MCF 10A (cell line): Measurements from ENCODE around the gene HMCES. TPM values are rescaled to one million over a fixed set of nuclear protein-coding genes. Genes with fewer than 3 reads are reported as not detected.
A peak's percentile ranks its signal among the peaks of the same experiment; 100 is the strongest.

Experiments used
- BruUV-seq: library from RNA; stranded (reverse); fragments of 400-500 nt; replicated peaks from 2 replicates; lab custom pipeline; 2021; lab: Mats Ljungman, UMichigan
- CTCF ChIA-PET: fragments of 300-600 bp; sonication (Branson Sonifier 250); formaldehyde crosslinking; extraction: SDS; loops from one replicate; lab custom pipeline; 2021; ENCODE audit warnings: antibody characterized with exemption, inconsistent platforms; lab: Yijun Ruan, JAX
- POLR2A ChIA-PET: fragments of 300-600, 350-650 bp; sonication (Branson Sonifier 250); formaldehyde crosslinking; extraction: SDS; loops from one replicate; lab custom pipeline; 2020; ENCODE audit warnings: antibody characterized with exemption, inconsistent platforms; lab: Yijun Ruan, JAX
- DNase-seq: peaks from one replicate; pipeline ENCODE4 v3.0.0-alpha.2; 2018; ENCODE audit not compliant: unreplicated experiment
- H3K27ac Mint-ChIP-seq: one replicate; pipeline ENCODE4 v1.8.0; 2022; ENCODE audit warnings: mild to moderate bottlenecking, low read depth, mixed read lengths; ENCODE audit not compliant: unreplicated experiment
- H3K27me3 Mint-ChIP-seq: one replicate; pipeline ENCODE4 v1.8.0; 2022; ENCODE audit warnings: mixed read lengths; ENCODE audit not compliant: insufficient read depth, unreplicated experiment
- H3K36me3 Mint-ChIP-seq: one replicate; pipeline ENCODE4 v1.8.0; 2022; ENCODE audit warnings: mild to moderate bottlenecking, moderate library complexity, mixed read lengths; ENCODE audit not compliant: insufficient read depth, unreplicated experiment
- H3K4me1 Mint-ChIP-seq: one replicate; pipeline ENCODE4 v1.8.0; 2022; ENCODE audit warnings: mixed read lengths; ENCODE audit not compliant: insufficient read depth, unreplicated experiment
- H3K4me3 Mint-ChIP-seq: one replicate; pipeline ENCODE4 v1.8.0; 2022; ENCODE audit warnings: mild to moderate bottlenecking, moderate library complexity, mixed read lengths; ENCODE audit not compliant: unreplicated experiment
- H3K9me3 Mint-ChIP-seq: one replicate; pipeline ENCODE4 v1.8.0; 2022; ENCODE audit warnings: mixed read lengths; ENCODE audit not compliant: unreplicated experiment
- intact Hi-C: fragments of 100-400 bp; cut with micrococcal nuclease; formaldehyde crosslinking; loops from 2 replicates; pipeline ENCODE4 v1.14.1; 2022
- total RNA-seq: library from RNA; stranded (reverse); gene quantifications from 2 replicates; pipeline ENCODE4 v1.2.3, GENCODE V29; 2022
- TF ChIP-seq, protein P1 (sequence below): fragments of 200-600 bp; IDR thresholded peaks from one replicate; pipeline ENCODE4 v1.8.0; 2022; ENCODE audit warnings: antibody characterized with exemption, mild to moderate bottlenecking; ENCODE audit not compliant: unreplicated experiment

Gene HMCES
- total RNA-seq, 1 experiment from 2014 or later = 42.8 TPM

DNA sequence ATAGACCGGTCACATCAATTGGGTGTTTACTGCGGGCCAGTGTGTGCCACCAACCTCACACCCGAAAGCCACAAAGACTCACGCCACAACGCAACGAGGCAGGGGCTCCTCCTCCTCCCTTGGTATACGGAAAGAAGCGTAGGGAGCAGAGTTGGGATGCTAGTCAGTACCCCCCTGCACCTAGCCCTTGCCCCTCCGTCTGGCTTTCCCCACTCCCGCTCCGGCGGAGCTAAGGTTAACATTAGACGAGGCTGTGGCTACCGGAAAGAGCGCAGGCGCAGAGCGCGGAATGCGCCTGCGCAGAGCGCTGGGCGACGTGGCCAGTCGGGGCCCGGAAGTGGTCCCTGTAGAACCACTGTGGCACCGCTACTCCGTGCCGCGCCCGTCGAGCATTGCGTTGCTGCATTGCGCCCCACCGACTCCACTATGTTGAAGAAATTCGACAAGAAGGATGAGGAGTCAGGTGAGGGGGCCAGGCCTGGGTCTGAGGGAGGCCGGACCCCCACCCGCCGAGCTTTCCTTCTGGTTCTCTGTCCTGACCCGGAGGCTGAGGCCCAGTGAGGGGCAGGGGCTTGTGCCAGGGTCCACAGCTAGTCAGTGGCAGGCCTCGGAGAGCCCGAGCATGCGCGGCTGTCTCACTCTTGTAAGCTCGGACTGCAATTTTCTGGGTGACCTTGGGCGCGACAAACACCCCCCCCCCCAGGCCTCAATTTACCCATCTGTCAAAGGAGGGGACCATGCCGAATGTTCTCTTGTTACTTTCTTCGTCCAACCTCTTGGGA is 29.2 kb upstream of the HMCES start, which contains the start of gene COPG1:
Gene COPG1 (plus strand): TSS at position 323 of the 782 bp plus-strand sequence. CDS start 104 bp downstream, at position 427.
- POLR2A ChIA-PET = interaction anchor here (0.6 to 8.9 kb wide), 33 partner anchors 8 to 523 kb away, joined by 3 to 217 read pairs (median 6); partner anchors contain the start of genes CNBP, HMCES and RAB43
- TF ChIP-seq, protein P1, sequence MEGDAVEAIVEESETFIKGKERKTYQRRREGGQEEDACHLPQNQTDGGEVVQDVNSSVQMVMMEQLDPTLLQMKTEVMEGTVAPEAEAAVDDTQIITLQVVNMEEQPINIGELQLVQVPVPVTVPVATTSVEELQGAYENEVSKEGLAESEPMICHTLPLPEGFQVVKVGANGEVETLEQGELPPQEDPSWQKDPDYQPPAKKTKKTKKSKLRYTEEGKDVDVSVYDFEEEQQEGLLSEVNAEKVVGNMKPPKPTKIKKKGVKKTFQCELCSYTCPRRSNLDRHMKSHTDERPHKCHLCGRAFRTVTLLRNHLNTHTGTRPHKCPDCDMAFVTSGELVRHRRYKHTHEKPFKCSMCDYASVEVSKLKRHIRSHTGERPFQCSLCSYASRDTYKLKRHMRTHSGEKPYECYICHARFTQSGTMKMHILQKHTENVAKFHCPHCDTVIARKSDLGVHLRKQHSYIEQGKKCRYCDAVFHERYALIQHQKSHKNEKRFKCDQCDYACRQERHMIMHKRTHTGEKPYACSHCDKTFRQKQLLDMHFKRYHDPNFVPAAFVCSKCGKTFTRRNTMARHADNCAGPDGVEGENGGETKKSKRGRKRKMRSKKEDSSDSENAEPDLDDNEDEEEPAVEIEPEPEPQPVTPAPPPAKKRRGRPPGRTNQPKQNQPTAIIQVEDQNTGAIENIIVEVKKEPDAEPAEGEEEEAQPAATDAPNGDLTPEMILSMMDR = no peak
- H3K4me3 Mint-ChIP-seq = peak within 1 kb of the TSS; percentile 93
- H3K9me3 Mint-ChIP-seq = no peaks in the 10 kb centered on the region
- intact Hi-C loops = loop anchor here (1.0 to 10.0 kb wide), 3 partner anchors 127 to 225 kb away; partner anchors contain the start of gene RAB43
- DNase-seq = peak; percentile 89
- TSS peak; percentile 63 for BruUV-seq
- H3K27ac Mint-ChIP-seq = peak within 1 kb of the TSS; percentile 98
- peaks cover 27% of the 10 kb centered on the region for H3K4me1 Mint-ChIP-seq
- peaks cover 47% of the 10 kb centered on the region for H3K36me3 Mint-ChIP-seq
- CTCF ChIA-PET = interaction anchor here (0.6 to 5.5 kb wide), 7 partner anchors 12 to 437 kb away, joined by 3 to 78 read pairs (median 8); partner anchors contain the start of gene CNBP
- no peaks in the 10 kb centered on the region for H3K27me3 Mint-ChIP-seq

DNA sequence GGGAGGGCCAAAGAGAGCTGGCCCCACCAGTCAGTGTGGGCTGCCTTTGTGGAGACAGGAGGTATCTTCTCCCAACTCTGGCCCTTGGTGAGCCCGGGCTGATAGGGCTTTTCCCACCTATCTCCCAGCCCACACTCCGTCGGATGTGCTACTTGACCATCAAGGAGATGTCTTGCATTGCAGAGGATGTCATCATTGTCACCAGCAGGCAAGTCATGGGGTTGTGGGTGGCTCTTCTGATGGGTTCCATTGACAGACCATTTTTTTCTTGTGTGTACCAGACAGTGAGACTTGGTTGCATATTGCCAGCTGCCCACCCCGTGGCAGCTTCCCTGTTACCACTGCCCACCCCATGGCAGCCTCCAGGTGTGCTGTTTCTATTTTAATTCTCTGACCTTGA is 25.9 kb upstream of the HMCES start:
- H3K27ac Mint-ChIP-seq = peak overlapping the region; percentile 42
- no TSS peak for BruUV-seq
- H3K36me3 Mint-ChIP-seq = peaks cover 77% of the 10 kb centered on the region
- no peak overlapping the region for H3K4me3 Mint-ChIP-seq
- POLR2A ChIA-PET = interaction anchor here (2.1 kb wide), 1 partner anchor 186 kb away, joined by 9 read pairs; the partner anchor contains the start of genes IFT122 and MBD4
- no peaks in the 10 kb centered on the region for H3K27me3 Mint-ChIP-seq
- H3K4me1 Mint-ChIP-seq = peaks cover 19% of the 10 kb centered on the region
- intact Hi-C loops = no loop called here
- DNase-seq = no peak
- TF ChIP-seq, protein P1 = no peak
- CTCF ChIA-PET = interaction anchor here (0.6 to 1.6 kb wide), 4 partner anchors 22 to 471 kb away, joined by 3 to 7 read pairs (median 3); a partner anchor contains a TSS
- no peaks in the 10 kb centered on the region for H3K9me3 Mint-ChIP-seq

DNA sequence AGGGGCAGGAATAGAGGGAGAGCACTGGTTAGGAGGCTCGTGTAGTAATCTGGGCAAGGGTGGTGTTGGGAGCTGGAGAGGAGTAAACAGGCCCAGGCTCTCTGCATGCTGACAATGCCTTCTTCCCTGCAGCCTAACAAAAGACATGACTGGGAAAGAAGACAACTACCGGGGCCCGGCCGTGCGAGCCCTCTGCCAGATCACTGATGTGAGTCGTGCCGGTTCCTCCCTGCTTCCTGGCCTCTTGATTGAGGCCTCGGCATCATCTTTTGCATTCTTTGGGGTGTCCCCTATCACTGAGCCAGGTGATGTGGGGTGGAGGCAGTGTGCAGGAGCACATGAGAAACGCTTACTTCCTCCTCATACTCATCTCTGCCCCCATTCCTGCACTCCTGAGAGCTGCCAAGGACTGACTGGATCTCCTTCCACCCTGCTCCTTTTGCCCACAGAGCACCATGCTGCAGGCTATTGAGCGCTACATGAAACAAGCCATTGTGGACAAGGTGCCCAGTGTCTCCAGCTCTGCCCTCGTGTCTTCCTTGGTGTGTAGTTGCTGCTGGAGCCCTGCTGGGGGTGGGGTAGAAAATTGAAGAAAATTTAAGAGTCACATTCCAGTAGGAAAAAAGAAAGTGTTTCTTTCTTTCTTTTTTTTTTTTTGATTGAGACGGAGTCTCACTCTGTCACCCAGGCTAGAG is 24.0 kb upstream of the HMCES start:
- peaks cover 8% of the 10 kb centered on the region for H3K4me1 Mint-ChIP-seq
- no peaks in the 10 kb centered on the region for H3K27me3 Mint-ChIP-seq
- ChIA-PET POLR2A (no interaction called here), CTCF (interaction anchor here (0.7 to 2.2 kb wide), 4 partner anchors 9 to 284 kb away, joined by 3 to 7 read pairs (median 4); no protein-coding TSS in a partner anchor)
- H3K36me3 Mint-ChIP-seq = peaks cover 85% of the 10 kb centered on the region
- no TSS peak for BruUV-seq
- no peak for DNase-seq
- TF ChIP-seq, protein P1 = no peak
- H3K4me3 Mint-ChIP-seq = no peak overlapping the region
- no peak overlapping the region for H3K27ac Mint-ChIP-seq
- no peaks in the 10 kb centered on the region for H3K9me3 Mint-ChIP-seq
- intact Hi-C loops = no loop called here
